GM18505 (cell line): Measurements from ENCODE around the gene SLC25A42.
"Not testable (repeated sequence)": the region's sequence is repeated elsewhere in the genome, so short reads cannot be mapped to it uniquely, and the experiment has no call there.

ENCODE experiments used
- ATAC-seq: cut with Tn5 transposase; IDR thresholded peaks from one replicate; pipeline ENCODE4 v1.9.1; 2021; ENCODE audit not compliant: unreplicated experiment
- POLR2A ChIP-seq: IDR thresholded peaks from 4 replicates; pipeline ENCODE4 v1.6.1; 2011; ENCODE audit warnings: borderline replicate concordance; ENCODE audit not compliant: insufficient read depth, insufficient read length; ENCODE audit errors: extremely low read depth

The SLC25A42 gene

DNA sequence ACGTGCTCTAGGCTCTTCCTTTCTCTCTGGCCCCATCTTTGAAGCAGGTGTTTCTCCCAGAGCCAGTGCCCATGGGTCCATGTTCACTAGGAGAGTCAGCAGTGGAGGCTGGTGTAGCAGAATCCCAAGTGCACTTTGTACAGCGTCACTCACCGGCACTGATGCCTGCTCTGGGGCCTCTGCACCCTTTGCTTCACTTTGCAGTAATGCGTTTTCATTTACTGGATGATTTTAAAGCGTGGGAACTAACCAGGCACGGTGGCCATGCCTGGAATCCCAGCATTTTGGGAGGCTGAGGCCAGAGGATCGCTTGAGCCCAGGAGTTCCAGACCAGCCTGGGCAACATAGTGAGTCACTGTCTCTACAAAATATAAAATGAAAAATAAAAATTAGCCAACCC, 30.7 kb downstream of the SLC25A42 start:
- ATAC-seq: no peak
- TF ChIP-seq POLR2A: no peak

DNA sequence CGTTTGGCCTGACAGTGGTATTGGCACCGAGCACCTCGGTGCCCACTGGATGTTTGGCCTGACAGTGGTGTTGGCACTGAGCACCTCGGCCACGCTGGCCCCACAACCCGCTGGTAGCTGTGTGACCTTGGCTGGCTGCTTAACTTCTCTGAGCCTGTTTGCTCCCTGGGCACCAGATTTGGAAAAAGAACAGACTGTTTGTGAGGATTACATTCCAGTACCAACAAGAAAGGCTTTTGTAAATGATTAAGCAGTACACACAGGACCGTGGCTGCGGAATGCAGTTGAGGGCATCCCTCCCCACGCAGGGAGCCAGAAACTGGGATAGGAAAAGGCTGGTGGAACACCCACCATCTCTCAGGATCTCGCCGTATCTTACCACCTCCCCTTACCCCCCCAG, 31.9 kb downstream of the SLC25A42 start:
- no peak for ATAC-seq

DNA sequence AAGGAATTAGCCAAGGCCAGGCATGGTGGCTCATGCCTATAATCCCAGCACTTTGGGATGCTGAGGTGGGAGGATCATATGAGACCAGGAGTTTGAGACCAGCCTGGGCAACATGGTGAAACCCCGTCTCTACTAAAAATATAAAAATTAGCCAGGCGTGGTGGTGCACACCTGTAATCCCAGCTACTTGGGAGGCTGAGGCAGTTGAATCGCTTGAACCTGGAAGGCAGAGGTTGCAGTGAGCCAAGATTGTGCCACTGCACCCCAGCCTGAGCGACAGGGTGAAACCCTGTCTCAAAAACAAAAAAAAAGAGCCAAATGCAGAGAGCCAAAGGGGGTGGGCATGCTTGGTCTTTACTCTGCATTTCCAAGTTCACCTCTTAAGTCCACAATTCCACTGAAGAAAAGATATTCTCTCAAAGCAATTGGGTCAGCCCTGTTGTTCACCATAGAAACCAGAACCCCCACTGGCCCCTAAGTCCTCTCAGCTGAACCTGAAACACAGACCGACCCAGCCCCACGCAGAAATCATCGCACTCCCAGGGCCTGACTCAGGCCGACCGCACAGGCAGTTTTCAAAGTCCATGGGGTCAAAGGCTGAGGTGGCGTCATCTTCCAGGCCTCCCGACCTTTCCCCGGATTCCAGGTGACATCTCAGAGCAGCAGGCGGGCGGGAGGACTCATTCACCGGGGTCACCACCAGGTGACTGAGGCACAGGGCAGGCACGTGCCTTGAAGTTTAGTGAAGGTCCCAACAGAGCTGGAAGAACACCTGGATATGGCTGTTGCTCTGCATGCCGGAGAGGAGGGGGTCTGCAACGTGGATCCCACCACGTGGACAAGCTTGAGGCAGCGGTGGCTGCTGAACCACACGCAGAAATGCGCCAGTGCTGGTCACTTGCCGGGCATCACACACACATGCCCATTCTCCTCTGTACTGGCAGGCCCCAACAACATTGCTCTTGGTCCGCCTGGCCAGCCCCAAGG, 33.1 kb downstream of the SLC25A42 start:
- ATAC-seq: no peak
- no peak for TF ChIP-seq POLR2A

More for the DNA sequence above, 31.9 kb downstream of the SLC25A42 start:
- no peak for TF ChIP-seq POLR2A

DNA sequence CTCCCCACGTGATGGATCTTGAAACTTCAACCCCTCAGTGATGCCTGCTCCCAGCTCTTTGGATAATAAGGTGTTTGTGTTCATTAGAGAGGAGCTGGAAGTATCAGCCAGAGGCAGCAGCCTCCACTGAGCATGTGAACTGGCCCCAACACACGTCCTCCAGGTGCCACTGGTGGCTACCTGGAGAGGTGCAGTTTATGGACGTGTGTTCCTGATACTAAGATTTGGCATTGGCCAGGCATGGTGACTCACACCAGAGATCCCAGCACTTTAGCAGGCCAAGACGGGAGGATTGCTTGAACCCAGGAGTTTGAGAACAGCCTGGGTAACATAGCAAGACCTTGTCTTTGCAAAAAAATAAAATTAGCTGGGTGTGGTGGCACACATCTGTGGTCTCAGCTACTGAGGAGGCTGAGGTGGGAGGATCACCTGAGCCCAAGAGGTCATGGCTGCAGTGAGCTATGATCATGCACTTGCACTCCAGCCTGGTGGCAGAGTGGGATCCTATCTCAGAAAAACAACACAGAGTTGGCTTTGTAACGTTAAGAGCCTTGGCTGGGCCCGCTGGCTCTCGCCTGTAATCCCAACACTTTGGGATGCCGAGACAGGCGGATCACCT, 34.4 kb downstream of the SLC25A42 start:
- TF ChIP-seq POLR2A: no peak
- ATAC-seq: no peak

DNA sequence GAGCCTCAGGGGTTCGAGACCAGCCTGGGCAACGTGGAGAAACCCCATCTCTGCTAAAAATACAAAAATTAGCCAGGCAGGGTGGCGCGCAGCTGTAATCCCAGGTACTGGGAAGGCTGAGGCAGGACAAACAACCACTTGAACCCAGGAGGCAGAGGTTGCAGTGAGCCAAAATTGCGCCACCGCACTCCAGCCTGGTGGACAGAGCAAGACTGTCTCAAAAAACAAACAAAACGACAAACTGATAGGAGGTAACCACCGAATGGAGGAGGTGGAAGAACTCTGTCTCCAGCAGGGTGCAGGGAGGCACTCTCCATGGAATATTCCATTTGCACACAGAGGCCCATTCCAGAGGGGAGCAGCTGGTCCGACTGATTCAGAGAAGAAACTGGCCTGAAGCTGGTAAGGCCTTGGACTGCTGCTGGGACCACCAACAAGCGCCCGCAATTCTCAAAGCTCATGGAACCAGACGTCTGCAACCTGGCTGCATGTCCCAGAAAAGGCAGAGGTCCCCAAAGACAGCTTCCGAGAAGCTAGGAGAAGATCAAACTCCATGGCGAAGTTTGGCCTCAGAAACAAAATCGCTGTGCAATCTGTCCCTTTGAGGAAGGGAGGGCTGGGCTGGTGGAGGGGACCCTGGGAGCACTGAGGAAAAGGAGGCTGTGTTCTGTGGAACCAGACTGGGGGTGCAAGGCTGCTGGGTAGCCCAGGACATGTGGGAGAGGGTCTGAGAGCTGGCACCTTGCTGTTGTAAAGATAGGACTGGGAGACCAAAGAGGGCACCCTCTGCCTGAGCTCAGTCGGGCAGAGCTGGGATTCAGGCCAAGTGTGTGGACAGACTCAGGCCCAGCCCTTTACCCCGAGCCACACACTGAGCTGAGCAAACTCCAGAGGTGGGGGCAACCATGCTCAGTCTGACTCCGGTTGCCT, 35.2 kb downstream of the SLC25A42 start:
- ATAC-seq: no peak
- TF ChIP-seq POLR2A: no peak

DNA sequence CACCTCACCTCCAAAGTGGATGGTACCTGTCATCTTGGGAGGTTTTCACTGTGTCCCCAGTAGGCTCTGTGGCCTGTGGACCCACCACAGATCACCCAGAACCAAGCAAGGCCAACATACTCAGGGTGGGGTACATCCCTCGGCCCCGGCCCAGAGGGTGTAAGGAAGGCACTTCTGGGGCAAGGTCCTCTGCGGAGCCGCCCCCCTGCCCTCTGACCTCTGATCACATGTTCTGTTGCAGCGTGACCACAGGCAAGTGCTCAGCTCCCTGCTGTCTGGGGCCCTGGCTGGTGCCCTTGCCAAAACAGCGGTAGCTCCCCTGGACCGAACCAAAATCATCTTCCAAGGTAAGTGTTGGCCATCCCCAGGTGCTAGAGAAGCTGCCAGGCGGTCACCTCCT, 37.7 kb downstream of the SLC25A42 start:
- ATAC-seq: no peak
- no peak for TF ChIP-seq POLR2A

DNA sequence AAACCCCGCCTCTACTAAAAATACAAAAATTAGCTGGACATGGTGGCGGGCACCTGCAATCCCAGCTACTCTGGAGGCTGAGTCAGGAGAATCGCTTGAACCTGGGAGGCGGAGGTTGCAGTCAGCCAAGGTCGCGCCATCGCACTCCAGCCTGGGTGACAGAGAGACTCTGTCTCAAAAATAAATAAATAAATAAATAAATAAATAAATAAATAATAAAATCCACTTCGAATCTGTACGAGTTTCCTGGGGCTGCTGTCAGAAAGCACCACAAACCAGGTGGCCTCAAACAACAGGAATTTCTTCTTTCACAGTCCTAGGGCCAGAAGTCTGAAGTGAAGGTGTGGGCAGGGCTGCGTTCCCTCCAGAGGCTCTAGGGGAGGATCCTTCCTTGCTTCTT, 38.8 kb downstream of the SLC25A42 start:
- ATAC-seq: not testable (repeated sequence)

DNA sequence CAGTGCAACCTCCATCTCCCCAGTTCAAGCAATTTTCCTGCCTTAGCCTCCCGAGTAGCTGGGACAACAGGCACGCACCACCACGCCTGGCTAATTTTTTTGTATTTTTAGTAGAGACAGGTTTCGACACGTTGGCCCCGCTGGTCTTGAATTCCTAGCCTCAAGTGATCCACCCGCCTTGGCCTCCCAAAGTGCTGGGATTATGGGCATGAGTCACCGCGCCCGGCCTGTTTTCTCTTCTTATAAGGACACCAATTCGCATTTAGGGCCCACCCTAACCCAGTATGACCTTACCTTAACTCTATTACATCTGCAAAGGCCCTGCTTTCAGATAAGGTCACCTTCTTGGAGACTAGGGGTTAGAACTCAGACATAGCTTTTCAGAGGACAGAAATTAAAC, 39.4 kb downstream of the SLC25A42 start:
- no peak for ATAC-seq
- TF ChIP-seq POLR2A: no peak

DNA sequence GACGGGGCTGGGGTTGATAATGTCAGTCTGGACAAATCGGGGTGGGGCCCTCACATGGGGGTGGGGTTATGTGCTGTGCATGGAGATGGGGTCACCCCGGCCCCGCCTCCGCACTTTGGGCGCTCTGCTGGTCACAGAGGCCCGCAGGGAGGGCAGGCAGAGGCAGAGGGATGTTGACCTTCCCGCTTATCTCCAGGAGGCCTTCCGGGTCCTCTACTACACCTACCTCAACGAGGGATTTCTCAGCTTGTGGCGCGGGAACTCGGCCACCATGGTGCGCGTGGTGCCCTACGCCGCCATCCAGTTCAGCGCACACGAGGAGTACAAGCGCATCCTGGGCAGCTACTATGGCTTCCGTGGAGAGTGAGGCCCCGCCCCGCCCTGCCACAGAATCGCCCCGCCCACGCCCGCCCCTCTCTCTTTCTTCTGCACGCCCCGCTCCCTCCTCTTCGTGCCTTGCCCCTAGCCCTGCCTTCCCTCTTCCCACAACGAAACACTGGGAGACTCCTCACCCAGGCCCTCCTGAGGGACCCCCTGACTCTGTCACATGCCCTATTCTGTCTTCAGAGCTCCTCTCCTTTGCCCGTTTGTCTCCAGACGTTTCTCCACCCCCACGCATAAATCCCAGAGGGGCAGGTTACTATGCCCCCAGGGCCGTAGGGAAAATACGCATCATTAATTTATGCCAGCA, 41.7 kb downstream of the SLC25A42 start:
- no peak for ATAC-seq
- no peak for TF ChIP-seq POLR2A

DNA sequence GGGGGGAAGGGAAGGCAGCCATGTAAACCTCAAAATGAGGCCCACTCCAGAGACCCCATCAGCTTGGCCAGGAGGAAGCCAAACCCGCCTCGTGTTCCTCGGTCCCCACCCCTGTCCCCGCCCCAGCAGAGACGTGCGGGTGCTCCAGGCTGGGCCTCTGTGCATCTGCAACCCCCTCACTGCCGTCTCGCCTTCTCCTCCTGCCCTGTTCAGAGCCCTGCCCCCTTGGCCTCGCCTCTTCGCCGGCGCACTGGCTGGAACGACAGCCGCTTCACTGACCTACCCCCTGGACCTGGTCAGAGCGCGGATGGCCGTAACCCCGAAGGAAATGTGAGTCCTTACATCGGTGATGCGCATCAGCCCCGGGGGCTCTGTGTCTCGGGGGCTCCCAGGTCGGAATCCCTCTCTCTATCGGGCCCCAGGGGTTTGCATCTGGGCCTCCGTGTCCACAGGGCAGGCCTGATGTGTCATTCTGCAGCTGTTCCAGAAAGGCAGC, 42.3 kb downstream of the SLC25A42 start:
- TF ChIP-seq POLR2A: no peak
- no peak for ATAC-seq

DNA sequence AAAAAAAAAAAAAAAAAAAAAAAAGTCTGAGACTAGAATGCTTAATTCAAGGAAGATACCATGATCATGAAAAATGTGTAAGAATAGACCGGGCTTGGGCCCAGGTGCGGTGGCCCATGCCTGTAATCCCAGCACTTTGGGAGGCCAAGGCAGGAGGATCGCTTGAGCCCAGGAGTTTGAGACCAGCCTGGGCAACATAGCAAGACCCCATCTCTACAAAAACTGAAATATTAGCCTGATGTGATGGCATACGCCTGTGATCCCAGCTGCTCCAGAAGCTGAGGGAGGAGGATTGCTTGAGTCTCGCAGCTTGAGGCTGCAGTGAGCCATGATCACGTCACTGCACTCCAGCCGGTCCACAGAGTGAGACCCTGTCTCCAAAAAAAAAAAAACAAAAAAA, 43.1 kb downstream of the SLC25A42 start:
- ATAC-seq: not testable (repeated sequence)

DNA sequence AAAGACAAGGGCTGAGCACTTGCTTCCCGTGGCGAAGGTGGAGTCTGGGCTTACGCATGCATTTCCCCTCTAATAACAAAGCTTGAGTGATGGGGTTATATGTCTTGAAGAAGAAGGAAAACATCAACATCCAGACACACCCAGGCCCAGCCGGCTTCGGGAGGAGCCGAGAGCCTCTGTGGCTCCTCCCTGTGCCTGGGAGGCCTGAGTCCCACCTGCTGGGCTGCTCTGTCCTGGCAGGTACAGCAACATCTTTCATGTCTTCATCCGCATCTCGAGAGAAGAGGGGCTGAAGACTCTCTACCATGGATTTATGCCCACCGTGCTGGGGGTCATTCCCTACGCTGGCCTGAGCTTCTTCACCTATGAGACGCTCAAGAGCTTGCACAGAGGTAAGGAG, 43.9 kb downstream of the SLC25A42 start:
- no peak for TF ChIP-seq POLR2A
- ATAC-seq: no peak

DNA sequence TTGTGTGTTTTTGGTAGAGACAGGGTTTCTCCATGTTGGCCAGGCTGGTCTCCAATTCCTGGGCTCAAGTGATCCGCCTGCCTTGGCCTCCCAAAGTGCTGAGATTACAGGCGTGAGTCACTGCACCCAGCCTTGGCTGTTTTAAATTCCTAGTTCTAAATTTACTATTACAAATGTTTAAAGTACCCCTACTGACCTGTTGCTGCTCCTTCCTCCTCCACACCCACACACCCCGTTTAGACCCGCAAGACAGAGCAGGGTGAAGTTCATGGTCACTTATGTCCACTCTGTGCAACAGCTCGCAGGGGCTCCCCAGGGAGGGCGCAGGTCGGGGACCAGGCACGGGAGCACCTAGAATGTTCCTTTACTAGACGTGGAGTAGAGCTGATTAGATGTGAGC, 45.8 kb downstream of the SLC25A42 start:
- ATAC-seq: no peak

More for the DNA sequence above, 45.8 kb downstream of the SLC25A42 start:
- no peak for TF ChIP-seq POLR2A
